CD4-positive, alpha-beta T cell treated with Interleukin-21 for 1 hour (primary cell): ENCODE results near the gene ZNF521.

Experiments used
- DNase-seq: peaks from one replicate; pipeline ENCODE4 v3.0.0-alpha.2; 2020

Gene ZNF521

GRCh38 chr18:25335062-25335461 lies 16.9 kb downstream of the ZNF521 start:
- no peak for DNase-seq

DNA sequence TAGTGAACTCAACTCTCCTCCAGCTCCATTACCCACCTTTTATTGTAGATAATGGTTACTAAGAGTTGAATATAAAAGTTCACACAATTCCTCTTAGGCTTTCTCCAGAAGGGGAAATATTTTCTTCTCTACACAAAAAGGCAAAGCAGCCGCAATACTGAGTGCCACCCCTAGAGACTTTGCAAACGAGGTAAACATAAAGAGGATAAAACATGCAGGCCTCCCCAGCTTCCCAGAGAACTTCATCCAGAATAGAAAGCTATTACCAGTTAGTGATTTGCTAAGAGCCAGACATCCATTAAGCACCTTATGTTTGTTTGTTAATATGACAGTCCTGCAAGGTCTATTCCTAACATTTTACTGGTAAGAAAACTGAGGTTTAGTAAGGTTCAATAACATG lies 17.4 kb downstream of the ZNF521 start:
- no peak for DNase-seq

DNA sequence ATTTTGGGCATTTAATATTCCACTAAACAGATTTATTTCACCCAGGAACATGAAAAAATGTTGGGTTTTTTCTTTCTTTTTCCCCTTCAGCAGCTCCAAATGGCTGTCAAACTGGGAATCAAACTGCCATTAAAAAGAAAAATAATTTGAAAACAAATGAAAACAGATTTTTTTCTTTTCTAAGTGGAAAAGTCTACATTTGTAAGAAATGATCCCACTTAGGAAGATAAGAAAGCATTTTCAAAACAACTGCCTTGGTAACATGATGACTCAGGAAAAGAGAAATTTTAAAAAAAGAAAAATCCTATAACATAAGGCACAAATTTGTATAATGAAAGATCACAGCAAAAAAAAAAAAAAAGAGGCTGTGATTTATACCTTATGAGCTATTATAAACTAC lies 20.0 kb downstream of the ZNF521 start:
- no peak for DNase-seq

GRCh38 chr18:25329783-25330182 lies 22.2 kb downstream of the ZNF521 start:
- no peak for DNase-seq

DNA sequence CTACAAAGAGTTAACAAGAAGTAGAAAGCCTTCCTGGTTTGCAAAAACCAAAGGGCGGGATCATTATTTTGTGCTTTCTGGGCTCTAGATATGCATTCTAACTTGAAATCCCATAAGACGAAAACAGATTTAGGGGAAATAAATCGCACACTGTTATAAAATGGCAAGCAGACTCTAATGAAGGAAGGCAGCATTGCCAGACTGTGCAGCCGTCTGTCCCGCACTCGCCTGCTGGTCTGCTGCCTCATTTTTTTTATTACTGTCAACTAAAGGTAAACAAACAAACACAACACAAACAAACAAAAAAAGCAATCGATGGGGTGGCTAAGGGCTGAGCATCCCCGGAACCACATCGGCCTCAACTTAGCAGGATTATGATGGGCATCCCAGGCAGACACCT lies 24.4 kb downstream of the ZNF521 start:
- DNase-seq: no peak

DNA sequence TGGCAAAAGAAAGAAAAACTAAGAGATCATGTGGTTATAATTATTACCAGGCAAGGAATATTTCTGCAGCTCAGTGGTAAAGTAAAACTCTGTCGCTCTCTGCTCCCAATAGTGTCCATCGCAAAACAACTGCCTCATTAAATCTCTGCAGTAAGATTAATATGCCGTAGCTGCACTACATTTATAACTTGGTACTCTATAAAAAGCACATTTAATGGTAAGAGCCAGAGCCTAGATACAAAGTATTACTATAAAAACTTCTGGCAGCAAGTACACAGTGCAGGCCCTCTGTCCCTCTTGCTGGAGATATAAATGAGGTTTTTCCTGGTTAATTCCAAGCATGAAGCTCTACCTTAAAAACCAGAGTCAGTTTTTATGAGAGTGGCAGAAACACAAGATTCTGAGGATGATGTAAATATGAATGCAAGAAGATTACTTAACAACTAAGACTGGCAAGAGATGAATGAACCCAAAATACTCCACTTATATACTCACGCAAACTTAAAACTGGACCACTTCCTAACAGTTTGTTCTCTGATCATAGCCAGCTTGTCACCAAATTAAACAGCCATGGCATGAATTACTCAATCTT lies 25.5 kb downstream of the ZNF521 start:
- no peak for DNase-seq

GRCh38 chr18:25322806-25323205 lies 29.2 kb downstream of the ZNF521 start:
- no peak for DNase-seq

- DNase-seq: no peak
Observed at GRCh38 chr18:25316381-25317018, 35.5 kb downstream of the ZNF521 start.

DNA sequence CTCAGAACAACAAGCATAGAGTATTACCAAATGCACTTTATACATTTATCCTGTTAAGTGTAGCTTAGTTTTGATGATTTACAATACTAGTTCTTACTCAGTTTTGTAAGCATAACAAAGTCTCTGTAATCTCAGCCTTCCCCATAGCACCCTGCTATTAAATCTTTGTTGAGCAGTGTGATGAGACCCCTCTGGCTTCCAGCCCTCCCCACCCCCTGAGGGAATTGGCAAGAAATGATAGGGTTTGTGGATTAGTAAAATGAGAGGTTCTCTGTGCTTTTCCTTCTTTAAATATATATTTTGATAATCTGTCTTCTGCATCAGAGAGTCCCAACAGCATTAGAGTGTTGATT lies 37.2 kb downstream of the ZNF521 start:
- no peak for DNase-seq

DNA sequence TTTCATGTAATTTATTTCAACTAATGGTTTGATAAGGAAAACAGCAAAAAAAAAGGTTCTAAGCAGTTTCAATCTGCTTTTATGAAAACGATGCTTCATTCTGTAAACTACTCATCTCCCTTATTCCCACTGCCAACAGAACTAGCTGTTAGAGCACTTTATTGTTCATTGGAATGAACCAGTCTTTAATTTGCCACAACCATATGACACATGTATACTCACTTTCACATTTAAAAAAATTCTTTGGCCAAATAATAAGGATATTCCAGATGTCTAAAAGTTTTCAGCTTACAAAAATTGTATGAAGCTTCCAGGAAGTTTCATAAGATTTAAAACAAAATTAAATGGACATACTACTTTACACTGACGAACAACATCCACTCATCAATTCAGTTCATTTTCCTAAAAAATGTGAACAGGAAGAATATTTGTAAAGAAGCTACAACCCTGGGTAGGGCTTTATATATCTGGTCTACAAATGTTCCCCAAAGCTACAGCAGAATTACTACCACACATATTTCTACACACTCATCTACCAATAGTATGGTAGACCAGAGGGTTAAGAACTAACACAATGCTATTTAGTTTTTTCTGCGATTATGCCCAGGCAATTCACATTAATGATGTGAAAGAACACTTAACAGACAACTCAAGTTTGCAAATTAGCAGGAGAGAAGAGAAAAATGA lies 37.7 kb downstream of the ZNF521 start:
- no peak for DNase-seq

DNA sequence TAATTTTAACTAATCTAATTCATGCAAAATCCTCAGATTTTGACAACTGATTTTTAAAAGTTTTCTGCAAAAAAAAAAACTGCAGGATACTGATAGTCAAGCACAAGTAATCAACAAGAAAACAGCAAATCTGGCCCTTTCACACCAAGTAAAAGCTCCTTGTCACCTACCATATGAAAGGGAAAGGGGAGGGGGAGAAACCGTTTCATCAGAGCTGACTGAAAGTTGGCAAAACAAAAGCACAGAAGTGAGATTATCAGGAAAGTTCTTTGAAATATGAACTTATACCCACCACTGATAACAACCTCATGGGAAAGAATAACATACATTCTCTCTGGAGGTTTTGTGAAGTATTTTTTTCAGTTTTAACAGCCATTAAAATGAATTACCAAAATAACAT lies 38.7 kb downstream of the ZNF521 start:
- no peak for DNase-seq

- no peak for DNase-seq
Observed at GRCh38 chr18:25310045-25310444, 41.9 kb downstream of the ZNF521 start.

- DNase-seq: no peak
Observed at GRCh38 chr18:25308381-25308780, 43.6 kb downstream of the ZNF521 start.

- DNase-seq: no peak
Observed at GRCh38 chr18:25307192-25307591, 44.8 kb downstream of the ZNF521 start.

DNA sequence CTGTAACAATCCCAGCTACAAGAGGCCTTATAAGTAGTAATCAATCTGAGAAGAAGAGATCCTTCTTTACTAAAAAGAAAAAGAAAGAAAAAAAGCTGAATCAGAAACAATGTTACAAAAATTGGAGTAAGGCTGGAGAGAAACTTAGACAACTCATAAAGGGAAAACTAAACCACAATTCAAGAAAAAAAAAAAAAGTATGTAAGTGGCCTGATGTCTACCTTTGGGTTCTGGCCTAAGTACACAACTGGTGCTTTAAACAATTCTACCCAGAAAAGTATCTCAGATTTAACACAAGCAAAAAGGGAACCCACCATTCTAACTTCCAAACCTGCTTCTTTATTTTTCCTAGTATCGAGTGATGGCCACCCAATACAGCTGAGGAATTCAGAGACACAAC lies 45.3 kb downstream of the ZNF521 start:
- DNase-seq: no peak

DNA sequence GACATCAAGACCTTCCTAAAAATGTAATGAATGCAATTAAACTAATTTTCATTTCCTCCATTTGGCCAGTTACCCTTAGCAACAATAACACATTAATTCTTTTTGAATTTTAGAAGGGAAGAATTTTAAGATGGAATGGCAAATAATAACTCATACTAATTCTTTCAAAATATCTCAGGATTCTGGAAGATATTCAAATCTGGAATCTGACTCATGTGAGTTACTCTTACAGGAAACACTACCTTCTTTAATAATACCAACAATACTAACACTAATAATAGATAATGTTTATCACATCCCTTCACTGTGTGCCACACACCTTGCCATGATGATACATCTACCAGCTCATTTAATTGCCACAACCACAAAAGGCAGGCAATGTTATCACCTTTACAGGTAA lies 46.4 kb downstream of the ZNF521 start:
- no peak for DNase-seq

DNA sequence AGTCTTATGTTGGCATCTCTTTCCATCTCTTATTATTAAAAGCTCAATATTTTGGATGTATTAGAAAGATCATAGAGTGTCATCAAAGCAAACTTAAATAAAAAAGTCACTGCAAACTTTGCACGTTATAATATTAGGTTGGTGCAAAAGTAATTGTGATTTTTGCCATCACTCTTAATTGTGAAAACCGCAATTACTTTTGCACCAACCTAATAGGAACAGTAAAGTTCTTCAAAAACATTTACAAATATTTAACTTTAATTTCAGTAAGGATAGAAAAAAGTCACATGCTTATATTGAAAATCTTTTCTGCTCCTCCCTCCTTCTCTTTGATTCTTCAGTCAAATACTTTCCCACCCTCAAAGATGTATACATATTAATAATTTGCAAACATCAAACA lies 51.5 kb downstream of the ZNF521 start:
- DNase-seq: no peak

DNA sequence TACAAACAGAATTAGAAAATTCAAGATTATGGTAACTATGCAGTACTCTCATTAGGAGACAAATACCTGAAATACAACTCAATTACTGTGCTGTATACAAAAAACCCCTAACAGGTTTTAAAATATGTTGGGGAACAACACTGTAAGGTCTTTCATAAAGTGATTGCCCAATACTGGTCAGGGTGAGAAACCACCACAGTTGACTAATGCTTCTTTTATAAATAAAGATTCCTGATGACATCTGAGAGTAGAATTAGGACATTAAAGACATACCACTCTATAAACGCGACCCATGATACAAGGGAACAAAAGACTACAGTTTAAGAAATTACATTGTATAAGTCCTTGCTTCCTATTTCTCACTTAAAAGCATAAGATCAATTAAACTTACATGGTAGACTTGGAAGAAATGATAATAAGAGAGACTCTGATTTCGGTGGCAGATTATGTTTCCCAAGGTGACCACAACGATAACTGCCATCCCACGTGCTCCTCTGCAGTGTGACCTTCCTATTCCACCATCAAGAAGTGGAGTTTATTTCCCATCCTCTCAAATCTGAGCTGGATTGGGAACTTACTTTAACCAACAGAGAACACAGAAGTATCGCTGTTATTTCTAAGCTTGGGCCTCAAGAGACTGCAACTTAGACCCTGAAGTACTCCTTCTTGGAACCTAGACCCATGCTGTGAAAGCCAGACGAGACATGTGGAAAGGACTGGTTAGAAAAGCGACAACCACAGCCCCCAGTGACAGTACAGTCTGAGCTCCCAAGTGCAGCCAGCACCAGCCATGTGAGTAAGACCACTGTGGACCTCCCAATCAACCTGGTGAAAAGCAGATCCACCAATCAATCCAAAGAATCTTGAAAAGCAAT lies 52.3 kb downstream of the ZNF521 start:
- no peak for DNase-seq

DNA sequence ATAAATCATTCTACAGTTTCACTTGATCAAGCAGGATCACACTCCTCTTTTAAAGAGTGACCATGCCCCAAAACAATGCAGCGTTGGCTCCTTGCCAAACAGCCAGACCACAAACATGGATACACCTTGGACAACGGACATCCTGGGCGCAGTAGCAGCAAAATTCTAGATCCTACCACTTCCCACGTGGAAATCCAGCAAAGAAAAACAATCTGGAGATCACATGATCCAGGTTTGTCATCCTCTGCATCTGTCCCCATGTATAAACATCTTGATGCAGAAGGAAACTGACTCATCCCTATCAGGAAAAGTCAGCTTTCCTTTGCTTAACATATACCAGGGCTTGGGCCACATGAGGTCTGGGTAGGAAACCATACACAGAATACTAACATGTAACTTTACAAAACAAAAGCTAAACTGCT lies 53.1 kb downstream of the ZNF521 start:
- DNase-seq: no peak

DNA sequence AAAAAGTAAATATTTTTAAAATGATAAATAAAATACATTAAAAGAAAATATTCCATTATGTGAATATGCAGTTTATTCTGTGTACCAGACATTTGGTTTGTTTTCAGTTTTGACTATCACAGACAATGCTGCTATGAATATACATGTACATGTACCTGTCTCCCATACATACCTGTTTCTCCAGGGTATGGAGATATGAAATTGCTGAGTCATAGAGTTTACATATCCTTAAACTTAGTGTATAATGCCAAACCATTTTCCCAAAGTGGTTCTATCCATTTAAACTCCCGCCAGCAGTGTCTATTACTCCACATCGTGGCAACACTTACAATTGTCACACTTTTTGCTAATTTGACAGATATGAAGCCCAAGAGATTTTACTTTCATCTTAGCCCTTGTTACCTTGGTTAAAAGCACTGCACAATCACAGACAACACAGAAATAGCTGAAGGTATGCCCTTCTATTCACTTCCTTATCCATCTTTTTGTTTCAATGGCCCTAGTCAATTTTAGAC lies 56.3 kb downstream of the ZNF521 start:
- DNase-seq: no peak

DNA sequence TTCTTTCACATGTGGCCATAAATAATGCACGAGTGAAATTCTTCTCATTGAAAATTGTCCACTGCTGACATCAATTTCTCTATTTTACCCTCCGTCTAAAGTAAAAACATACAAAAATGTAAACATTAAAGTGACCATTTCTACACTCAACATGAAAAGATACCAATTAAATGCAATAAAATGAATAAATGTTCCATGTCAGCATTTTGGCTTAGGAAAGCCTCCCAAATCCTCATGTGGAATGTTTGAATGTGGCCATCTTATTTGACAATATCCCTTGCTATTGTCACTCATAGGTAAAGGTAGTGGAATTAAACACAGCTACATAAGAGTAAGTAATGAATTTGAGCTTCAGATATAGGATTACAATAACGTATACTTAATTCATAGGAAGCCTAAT lies 60.8 kb downstream of the ZNF521 start:
- no peak for DNase-seq

GRCh38 chr18:25289001-25289631 lies 62.9 kb downstream of the ZNF521 start:
- no peak for DNase-seq

GRCh38 chr18:25288340-25288938 lies 63.5 kb downstream of the ZNF521 start:
- no peak for DNase-seq
